NCI-H146 (cell line): Measurements from ENCODE around the gene XKR7.

Experiments used
- DNase-seq: peaks from one replicate; lab custom pipeline; 2025; lab: John Stamatoyannopoulos, UW

Gene XKR7

GRCh38 chr20:32040142-32040953 is 72.4 kb downstream of the XKR7 start:
- DNase-seq = peak; percentile 34

GRCh38 chr20:32045999-32046398 is 78.0 kb downstream of the XKR7 start:
- no peak for DNase-seq

- no peak for DNase-seq
These were observed 82.4 kb downstream of the XKR7 start for GRCh38 chr20:32050324-32050841.

- no peak for DNase-seq
These were observed 83.1 kb downstream of the XKR7 start for GRCh38 chr20:32050851-32051556.

- DNase-seq = no peak
These were observed 83.8 kb downstream of the XKR7 start for GRCh38 chr20:32051720-32052089.

- peak; percentile 36 for DNase-seq
These were observed 84.3 kb downstream of the XKR7 start, which contains the start of gene HCK for GRCh38 chr20:32052090-32052777. Gene HCK, plus strand, starts transcription at chr20:32052242.

- peak; percentile 46 for DNase-seq
These were observed 84.9 kb downstream of the XKR7 start for GRCh38 chr20:32052778-32053362.
